ENCODE data around the gene PRDM16.

DNA sequence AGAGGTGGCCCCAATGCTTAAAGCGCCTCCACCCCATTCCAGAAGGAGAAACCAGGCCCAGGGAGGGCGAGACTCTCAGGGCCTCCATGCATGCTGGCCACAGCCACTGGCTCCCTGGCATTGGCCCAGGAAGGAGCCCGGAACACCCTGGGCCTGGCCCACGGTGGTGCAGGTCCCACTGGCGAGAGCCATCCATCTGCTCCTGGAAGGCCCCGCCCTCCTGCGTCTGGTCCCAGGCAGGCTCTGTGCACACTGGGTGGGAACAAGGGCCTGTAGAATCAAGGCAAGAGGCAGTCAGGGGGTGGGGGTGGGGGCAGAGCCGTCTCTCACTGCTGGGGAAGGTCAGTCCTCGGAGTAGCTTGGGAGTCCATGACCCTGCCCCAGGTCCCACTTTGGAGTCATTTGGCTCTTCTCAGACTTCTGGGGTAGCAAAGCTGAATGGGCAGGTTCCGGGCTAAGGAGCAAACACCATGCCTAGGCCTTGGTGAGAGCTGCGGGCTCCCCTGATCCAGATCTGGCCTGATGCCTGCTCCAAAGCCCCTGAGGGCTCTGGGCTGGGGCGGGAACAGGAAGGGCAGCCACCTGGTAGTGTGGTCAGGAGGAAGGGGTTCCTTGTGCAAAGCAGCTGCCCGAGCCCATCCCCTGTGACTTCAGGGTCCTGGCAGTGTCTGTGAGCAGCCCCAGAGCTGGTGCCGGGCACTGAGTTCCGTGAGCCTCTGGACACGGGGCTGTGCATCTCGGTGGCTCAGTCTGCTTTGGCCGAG is 278.4 kb downstream of the PRDM16 start:
- TF ChIP-seq EZH2 (IDR thresholded peaks at IDR 0.05; ENCODE audit: low read depth, unreplicated experiment): no peak
- TF ChIP-seq, protein P1, sequence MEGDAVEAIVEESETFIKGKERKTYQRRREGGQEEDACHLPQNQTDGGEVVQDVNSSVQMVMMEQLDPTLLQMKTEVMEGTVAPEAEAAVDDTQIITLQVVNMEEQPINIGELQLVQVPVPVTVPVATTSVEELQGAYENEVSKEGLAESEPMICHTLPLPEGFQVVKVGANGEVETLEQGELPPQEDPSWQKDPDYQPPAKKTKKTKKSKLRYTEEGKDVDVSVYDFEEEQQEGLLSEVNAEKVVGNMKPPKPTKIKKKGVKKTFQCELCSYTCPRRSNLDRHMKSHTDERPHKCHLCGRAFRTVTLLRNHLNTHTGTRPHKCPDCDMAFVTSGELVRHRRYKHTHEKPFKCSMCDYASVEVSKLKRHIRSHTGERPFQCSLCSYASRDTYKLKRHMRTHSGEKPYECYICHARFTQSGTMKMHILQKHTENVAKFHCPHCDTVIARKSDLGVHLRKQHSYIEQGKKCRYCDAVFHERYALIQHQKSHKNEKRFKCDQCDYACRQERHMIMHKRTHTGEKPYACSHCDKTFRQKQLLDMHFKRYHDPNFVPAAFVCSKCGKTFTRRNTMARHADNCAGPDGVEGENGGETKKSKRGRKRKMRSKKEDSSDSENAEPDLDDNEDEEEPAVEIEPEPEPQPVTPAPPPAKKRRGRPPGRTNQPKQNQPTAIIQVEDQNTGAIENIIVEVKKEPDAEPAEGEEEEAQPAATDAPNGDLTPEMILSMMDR (conservative IDR thresholded peaks at IDR 0.05; ENCODE audit: low read depth in 2 of 2): no peak
- TF ChIP-seq POLR2AphosphoS5 (IDR thresholded peaks at IDR 0.05; ENCODE audit: low read depth): no peak
- TF ChIP-seq CREB1 (CRISPR knock-in tag; IDR thresholded peaks at IDR 0.05; ENCODE audit: low read depth): no peak
- TF ChIP-seq JUNB (IDR thresholded peaks at IDR 0.05; ENCODE audit: unreplicated experiment): no peak
- TF ChIP-seq, protein P2, sequence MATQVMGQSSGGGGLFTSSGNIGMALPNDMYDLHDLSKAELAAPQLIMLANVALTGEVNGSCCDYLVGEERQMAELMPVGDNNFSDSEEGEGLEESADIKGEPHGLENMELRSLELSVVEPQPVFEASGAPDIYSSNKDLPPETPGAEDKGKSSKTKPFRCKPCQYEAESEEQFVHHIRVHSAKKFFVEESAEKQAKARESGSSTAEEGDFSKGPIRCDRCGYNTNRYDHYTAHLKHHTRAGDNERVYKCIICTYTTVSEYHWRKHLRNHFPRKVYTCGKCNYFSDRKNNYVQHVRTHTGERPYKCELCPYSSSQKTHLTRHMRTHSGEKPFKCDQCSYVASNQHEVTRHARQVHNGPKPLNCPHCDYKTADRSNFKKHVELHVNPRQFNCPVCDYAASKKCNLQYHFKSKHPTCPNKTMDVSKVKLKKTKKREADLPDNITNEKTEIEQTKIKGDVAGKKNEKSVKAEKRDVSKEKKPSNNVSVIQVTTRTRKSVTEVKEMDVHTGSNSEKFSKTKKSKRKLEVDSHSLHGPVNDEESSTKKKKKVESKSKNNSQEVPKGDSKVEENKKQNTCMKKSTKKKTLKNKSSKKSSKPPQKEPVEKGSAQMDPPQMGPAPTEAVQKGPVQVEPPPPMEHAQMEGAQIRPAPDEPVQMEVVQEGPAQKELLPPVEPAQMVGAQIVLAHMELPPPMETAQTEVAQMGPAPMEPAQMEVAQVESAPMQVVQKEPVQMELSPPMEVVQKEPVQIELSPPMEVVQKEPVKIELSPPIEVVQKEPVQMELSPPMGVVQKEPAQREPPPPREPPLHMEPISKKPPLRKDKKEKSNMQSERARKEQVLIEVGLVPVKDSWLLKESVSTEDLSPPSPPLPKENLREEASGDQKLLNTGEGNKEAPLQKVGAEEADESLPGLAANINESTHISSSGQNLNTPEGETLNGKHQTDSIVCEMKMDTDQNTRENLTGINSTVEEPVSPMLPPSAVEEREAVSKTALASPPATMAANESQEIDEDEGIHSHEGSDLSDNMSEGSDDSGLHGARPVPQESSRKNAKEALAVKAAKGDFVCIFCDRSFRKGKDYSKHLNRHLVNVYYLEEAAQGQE (IDR thresholded peaks at IDR 0.05; ENCODE audit: unreplicated experiment): no peak
- no peak for TF ChIP-seq STAT1 (IDR thresholded peaks at IDR 0.05; ENCODE audit: unreplicated experiment)
- no peak for TF ChIP-seq ZNF114 (CRISPR knock-in tag; IDR thresholded peaks at IDR 0.05)
- TF ChIP-seq ZNF331 (CRISPR knock-in tag; IDR thresholded peaks at IDR 0.05; ENCODE audit: low read depth): no peak
- TF ChIP-seq EZH2phosphoT487 (IDR thresholded peaks at IDR 0.05; ENCODE audit: unreplicated experiment): no peak
- TF ChIP-seq, protein P3, sequence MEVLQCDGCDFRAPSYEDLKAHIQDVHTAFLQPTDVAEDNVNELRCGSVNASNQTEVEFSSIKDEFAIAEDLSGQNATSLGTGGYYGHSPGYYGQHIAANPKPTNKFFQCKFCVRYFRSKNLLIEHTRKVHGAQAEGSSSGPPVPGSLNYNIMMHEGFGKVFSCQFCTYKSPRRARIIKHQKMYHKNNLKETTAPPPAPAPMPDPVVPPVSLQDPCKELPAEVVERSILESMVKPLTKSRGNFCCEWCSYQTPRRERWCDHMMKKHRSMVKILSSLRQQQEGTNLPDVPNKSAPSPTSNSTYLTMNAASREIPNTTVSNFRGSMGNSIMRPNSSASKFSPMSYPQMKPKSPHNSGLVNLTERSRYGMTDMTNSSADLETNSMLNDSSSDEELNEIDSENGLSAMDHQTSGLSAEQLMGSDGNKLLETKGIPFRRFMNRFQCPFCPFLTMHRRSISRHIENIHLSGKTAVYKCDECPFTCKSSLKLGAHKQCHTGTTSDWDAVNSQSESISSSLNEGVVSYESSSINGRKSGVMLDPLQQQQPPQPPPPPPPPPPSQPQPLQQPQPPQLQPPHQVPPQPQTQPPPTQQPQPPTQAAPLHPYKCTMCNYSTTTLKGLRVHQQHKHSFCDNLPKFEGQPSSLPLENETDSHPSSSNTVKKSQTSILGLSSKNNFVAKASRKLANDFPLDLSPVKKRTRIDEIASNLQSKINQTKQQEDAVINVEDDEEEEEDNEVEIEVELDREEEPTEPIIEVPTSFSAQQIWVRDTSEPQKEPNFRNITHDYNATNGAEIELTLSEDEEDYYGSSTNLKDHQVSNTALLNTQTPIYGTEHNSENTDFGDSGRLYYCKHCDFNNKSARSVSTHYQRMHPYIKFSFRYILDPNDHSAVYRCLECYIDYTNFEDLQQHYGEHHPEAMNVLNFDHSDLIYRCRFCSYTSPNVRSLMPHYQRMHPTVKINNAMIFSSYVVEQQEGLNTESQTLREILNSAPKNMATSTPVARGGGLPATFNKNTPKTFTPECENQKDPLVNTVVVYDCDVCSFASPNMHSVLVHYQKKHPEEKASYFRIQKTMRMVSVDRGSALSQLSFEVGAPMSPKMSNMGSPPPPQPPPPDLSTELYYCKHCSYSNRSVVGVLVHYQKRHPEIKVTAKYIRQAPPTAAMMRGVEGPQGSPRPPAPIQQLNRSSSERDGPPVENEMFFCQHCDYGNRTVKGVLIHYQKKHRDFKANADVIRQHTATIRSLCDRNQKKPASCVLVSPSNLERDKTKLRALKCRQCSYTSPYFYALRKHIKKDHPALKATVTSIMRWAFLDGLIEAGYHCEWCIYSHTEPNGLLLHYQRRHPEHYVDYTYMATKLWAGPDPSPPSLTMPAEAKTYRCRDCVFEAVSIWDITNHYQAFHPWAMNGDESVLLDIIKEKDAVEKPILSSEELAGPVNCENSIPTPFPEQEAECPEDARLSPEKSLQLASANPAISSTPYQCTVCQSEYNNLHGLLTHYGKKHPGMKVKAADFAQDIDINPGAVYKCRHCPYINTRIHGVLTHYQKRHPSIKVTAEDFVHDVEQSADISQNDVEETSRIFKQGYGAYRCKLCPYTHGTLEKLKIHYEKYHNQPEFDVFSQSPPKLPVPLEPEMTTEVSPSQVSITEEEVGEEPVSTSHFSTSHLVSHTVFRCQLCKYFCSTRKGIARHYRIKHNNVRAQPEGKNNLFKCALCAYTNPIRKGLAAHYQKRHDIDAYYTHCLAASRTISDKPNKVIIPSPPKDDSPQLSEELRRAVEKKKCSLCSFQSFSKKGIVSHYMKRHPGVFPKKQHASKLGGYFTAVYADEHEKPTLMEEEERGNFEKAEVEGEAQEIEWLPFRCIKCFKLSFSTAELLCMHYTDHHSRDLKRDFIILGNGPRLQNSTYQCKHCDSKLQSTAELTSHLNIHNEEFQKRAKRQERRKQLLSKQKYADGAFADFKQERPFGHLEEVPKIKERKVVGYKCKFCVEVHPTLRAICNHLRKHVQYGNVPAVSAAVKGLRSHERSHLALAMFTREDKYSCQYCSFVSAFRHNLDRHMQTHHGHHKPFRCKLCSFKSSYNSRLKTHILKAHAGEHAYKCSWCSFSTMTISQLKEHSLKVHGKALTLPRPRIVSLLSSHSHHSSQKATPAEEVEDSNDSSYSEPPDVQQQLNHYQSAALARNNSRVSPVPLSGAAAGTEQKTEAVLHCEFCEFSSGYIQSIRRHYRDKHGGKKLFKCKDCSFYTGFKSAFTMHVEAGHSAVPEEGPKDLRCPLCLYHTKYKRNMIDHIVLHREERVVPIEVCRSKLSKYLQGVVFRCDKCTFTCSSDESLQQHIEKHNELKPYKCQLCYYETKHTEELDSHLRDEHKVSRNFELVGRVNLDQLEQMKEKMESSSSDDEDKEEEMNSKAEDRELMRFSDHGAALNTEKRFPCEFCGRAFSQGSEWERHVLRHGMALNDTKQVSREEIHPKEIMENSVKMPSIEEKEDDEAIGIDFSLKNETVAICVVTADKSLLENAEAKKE (CRISPR knock-in tag; IDR thresholded peaks at IDR 0.05): no peak

All from GM23338 (cell line).